Gastroesophageal sphincter (tissue), 4 donors: ENCODE measurements around the gene BBOX1. TPM values are rescaled to one million over a fixed set of nuclear protein-coding genes. Genes with fewer than 3 reads are reported as not detected.

ENCODE experiments used
- ATAC-seq: fragments of 150-250 bp; one replicate; pipeline ENCODE4 v1.9.1; 2016; ENCODE audit warnings: mild to moderate bottlenecking, moderate library complexity
- H3K27ac ChIP-seq, 4 donors: fragments of 200-600 bp; sonication (generic) in 3 of 4; 1 replicate in 3 of 4; 2 replicates in 1 of 4; pipeline ENCODE4 v1.5.1; 2016 to 2019
- H3K27me3 ChIP-seq: fragments of 200-600 bp; sonication (generic); one replicate; pipeline ENCODE4 v1.5.1; 2019
- H3K36me3 ChIP-seq, 2 donors: fragments of 200-600 bp; sonication (generic); one replicate each; pipeline ENCODE4 v1.5.1; 2019; ENCODE audit warnings: control low read depth in 1 of 2
- H3K4me1 ChIP-seq, 3 donors: fragments of 200-600 bp; sonication (generic); 1 replicate in 2 of 3; 2 replicates in 1 of 3; pipeline ENCODE4 v1.5.1; 2016 to 2019; ENCODE audit warnings: control low read depth in 2 of 3
- H3K4me3 ChIP-seq, 2 donors: fragments of 200-600 bp; sonication (generic); one replicate each; pipeline ENCODE4 v1.5.1; 2019; ENCODE audit warnings: mild to moderate bottlenecking in 1 of 2, moderate library complexity in 1 of 2
- H3K9me3 ChIP-seq, 3 donors: fragments of 200-600 bp; sonication (generic); one replicate each; pipeline ENCODE4 v1.5.1; 2017 to 2019; ENCODE audit warnings: control low read depth in 2 of 3
- CTCF ChIP-seq, 4 experiments: fragments of 200-600 bp in 2 of 4; fragments of 450-650 bp in 2 of 4; sonication (generic) in 1 of 4; IDR thresholded peaks; one replicate each; pipeline ENCODE4 v1.5.1; 2017 to 2019; ENCODE audit warnings: antibody characterized with exemption in 4 of 4, mild to moderate bottlenecking in 2 of 4, moderate library complexity in 2 of 4
- EP300 ChIP-seq: sonication (generic); formaldehyde crosslinking; IDR thresholded peaks from one replicate; pipeline ENCODE4 v1.6.1; 2017; ENCODE audit warnings: antibody characterized with exemption, mild to moderate bottlenecking
- POLR2A ChIP-seq, 2 donors: fragments of 450-650 bp; IDR thresholded peaks; one replicate each; pipeline ENCODE4 v1.6.1; 2017; ENCODE audit warnings: antibody characterized with exemption in 2 of 2, mild to moderate bottlenecking in 2 of 2, moderate library complexity in 1 of 2
- POLR2AphosphoS5 ChIP-seq: sonication (generic); formaldehyde crosslinking; IDR thresholded peaks from one replicate; pipeline ENCODE4 v1.6.1; 2017; ENCODE audit warnings: antibody characterized with exemption
- WGBS, 2 donors: methylation state at CpG; one replicate each; pipeline ENCODE4 v1.1.5; 2018; ENCODE audit warnings: low coverage in 1 of 2; 5-methylcytosine and 5-hydroxymethylcytosine counted together
- total RNA-seq, 4 donors: library from RNA; depleted of rRNA; stranded (reverse); fragments of >200 nt; gene quantifications; one replicate each; pipeline ENCODE4 v1.1.0, GENCODE V29; 2016

Gene BBOX1
- total RNA-seq, 4 donors from 2014 or later = 0.67 to 4.4 TPM; not detected in 2

GRCh38 chr11:27138716-27139115 lies 98.1 kb downstream of the BBOX1 start:
- TF ChIP-seq POLR2AphosphoS5 (no peak), POLR2A (IDR thresholded peaks at IDR 0.05) (no peak), EP300 (no peak), CTCF (IDR thresholded peaks at IDR 0.05) (no peak)
- Histone ChIP-seq H3K27ac (no peak overlapping the region), H3K9me3 (peaks cover 0 to 22% (median 0%) of the 10 kb centered on the region in 3 donors), H3K4me3 (no peak overlapping the region), H3K36me3 (no peaks in the 10 kb centered on the region), H3K27me3 (no peaks in the 10 kb centered on the region), H3K4me1 (peaks cover 0 to 12% (median 0%) of the 10 kb centered on the region in 3 donors)
- ATAC-seq = no peak

- Histone ChIP-seq H3K4me3 (no peak overlapping the region), H3K27me3 (no peaks in the 10 kb centered on the region), H3K36me3 (no peaks in the 10 kb centered on the region), H3K27ac (no peak overlapping the region), H3K4me1 (peaks cover 0 to 12% (median 0%) of the 10 kb centered on the region in 3 donors), H3K9me3 (peaks cover 0 to 22% (median 0%) of the 10 kb centered on the region in 3 donors)
- TF ChIP-seq EP300 (no peak), POLR2AphosphoS5 (no peak), CTCF (IDR thresholded peaks at IDR 0.05) (no peak), POLR2A (IDR thresholded peaks at IDR 0.05) (no peak)
- ATAC-seq = no peak
These were observed 99.2 kb downstream of the BBOX1 start for GRCh38 chr11:27139742-27140367.

- no peak for TF ChIP-seq POLR2AphosphoS5
- no peak for TF ChIP-seq POLR2A (IDR thresholded peaks at IDR 0.05)
- TF ChIP-seq EP300 = no peak
- TF ChIP-seq CTCF (IDR thresholded peaks at IDR 0.05) = no peak
- no peaks in the 10 kb centered on the region for H3K27me3 ChIP-seq
- ATAC-seq = no peak
- H3K4me1 ChIP-seq = peaks cover 0 to 12% (median 0%) of the 10 kb centered on the region in 3 donors
- no peak overlapping the region for H3K27ac ChIP-seq
- H3K4me3 ChIP-seq = no peak overlapping the region
- peaks cover 0 to 14% (median 0%) of the 10 kb centered on the region in 3 donors for H3K9me3 ChIP-seq
- no peaks in the 10 kb centered on the region for H3K36me3 ChIP-seq
- WGBS, 2 donors = 0 to 100% methylated on average over 1 of the region's 1 CpG
These were observed 101.0 kb downstream of the BBOX1 start for GRCh38 chr11:27141576-27141975.

- Histone ChIP-seq H3K9me3 (no peaks in the 10 kb centered on the region), H3K4me1 (peaks cover 0 to 7% (median 0%) of the 10 kb centered on the region in 3 donors), H3K4me3 (no peak overlapping the region), H3K36me3 (no peaks in the 10 kb centered on the region), H3K27me3 (no peaks in the 10 kb centered on the region), H3K27ac (no peak overlapping the region)
- 65 to 100% methylated on average over 1 of the region's 1 CpG for WGBS, 2 donors
- TF ChIP-seq POLR2AphosphoS5 = no peak
- TF ChIP-seq EP300 = no peak
- no peak for TF ChIP-seq POLR2A (IDR thresholded peaks at IDR 0.05)
- no peak for TF ChIP-seq CTCF (IDR thresholded peaks at IDR 0.05)
- no peak for ATAC-seq
These were observed 107.3 kb downstream of the BBOX1 start for GRCh38 chr11:27147916-27148315.

GRCh38 chr11:27148506-27148905 lies 107.9 kb downstream of the BBOX1 start:
- no peak for ATAC-seq
- Histone ChIP-seq H3K27ac (no peak overlapping the region), H3K4me3 (no peak overlapping the region), H3K27me3 (no peaks in the 10 kb centered on the region), H3K4me1 (peaks cover 0 to 7% (median 0%) of the 10 kb centered on the region in 3 donors), H3K9me3 (no peaks in the 10 kb centered on the region), H3K36me3 (no peaks in the 10 kb centered on the region)
- TF ChIP-seq POLR2A (IDR thresholded peaks at IDR 0.05) (no peak), POLR2AphosphoS5 (no peak), CTCF (IDR thresholded peaks at IDR 0.05) (no peak), EP300 (no peak)
